Epithelial cell of proximal tubule (primary cell): ENCODE data around the gene EIF5A. TPM values are rescaled to one million over a fixed set of nuclear protein-coding genes. Genes with fewer than 3 reads are reported as not detected.

Source experiments
- DNase-seq: peaks from one replicate; pipeline ENCODE4 v3.0.0-alpha.2; 2011; ENCODE audit warnings: low read depth
- H3K4me3 ChIP-seq: 2 replicates; pipeline ENCODE4 v1.5.1; 2011; ENCODE audit warnings: low read depth, mild to moderate bottlenecking, low read length
- total RNA-seq: library from RNA; depleted of rRNA; stranded (reverse); fragments of >200 nt; gene quantifications from 2 replicates; pipeline ENCODE4 v1.2.3, GENCODE V29; 2015
- TF ChIP-seq, protein P1 (sequence below): conservative IDR thresholded peaks from 2 replicates; pipeline ENCODE4 v1.5.1; 2012; ENCODE audit warnings: low read depth, mild to moderate bottlenecking, low read length

EIF5A gene
- total RNA-seq, 1 donor from 2014 or later: 353 TPM

DNA sequence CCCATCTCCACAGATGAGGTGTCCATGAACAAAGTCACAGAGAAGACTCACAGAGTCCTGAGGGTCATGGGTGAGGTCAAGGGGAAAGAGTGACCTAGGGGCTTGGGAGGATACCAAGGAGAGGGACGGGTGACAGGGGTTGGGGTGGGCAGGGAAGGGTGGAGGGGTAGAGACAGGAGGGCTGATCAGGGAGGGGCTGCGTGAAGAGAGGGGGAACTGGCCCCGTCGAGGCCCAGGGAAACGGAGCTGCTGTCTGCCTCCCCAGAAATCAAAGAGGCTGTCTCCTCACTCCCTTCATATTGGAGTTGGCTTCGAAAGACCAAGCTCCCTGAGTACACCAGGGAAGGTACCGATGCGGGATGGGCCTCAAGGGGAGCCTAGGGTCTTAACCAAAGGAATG is 48.1 kb downstream of the EIF5A start:
- no peak for DNase-seq
- no peak overlapping the region for H3K4me3 ChIP-seq
- TF ChIP-seq, protein P1, sequence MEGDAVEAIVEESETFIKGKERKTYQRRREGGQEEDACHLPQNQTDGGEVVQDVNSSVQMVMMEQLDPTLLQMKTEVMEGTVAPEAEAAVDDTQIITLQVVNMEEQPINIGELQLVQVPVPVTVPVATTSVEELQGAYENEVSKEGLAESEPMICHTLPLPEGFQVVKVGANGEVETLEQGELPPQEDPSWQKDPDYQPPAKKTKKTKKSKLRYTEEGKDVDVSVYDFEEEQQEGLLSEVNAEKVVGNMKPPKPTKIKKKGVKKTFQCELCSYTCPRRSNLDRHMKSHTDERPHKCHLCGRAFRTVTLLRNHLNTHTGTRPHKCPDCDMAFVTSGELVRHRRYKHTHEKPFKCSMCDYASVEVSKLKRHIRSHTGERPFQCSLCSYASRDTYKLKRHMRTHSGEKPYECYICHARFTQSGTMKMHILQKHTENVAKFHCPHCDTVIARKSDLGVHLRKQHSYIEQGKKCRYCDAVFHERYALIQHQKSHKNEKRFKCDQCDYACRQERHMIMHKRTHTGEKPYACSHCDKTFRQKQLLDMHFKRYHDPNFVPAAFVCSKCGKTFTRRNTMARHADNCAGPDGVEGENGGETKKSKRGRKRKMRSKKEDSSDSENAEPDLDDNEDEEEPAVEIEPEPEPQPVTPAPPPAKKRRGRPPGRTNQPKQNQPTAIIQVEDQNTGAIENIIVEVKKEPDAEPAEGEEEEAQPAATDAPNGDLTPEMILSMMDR: no peak

DNA sequence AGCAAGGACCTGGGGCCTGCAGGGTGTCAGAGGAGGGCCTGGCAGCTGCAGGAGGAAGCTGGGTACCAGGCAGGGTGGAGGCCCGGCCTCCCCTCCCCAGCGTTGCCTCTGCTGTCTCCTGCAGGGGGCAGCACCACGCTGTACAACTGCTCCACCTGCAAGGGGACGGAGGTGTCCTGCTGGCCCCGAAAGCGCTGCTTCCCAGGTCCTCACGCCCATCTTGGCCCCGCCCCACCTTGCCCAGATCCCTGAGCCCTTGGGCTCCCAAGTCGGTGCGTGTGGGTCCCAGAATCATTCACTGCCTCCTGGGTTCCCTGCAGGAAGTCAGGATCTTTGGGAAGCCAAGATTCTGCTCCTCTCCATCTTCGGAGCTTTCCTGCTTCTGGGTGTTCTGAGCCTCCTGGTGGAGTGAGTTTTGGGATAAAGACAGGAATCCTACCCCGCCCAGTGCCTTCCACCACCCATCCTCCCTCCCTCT is 48.7 kb downstream of the EIF5A start:
- DNase-seq: no peak
- no peak overlapping the region for H3K4me3 ChIP-seq
- TF ChIP-seq, protein P1: peak; percentile 88

DNA sequence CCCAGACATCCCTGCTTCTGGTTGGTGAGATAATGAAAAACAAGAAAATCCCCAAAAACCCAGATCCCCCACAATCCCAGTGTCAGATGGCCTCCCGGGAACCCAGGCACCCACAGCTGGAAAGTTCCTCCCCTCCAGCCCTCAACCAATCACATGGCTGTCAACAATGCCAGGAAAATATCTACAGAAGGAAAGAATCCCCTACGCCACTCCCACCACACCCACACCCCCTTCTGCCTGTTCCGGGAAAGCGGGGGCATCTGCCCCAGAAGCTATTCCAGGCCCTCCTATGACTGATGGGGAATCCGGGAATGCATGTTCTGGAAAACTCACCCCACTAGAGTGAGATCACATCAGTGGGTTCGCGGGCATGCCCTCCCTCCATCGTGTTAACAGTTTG is 49.3 kb downstream of the EIF5A start:
- no peak overlapping the region for H3K4me3 ChIP-seq
- DNase-seq: no peak
- TF ChIP-seq, protein P1: no peak

DNA sequence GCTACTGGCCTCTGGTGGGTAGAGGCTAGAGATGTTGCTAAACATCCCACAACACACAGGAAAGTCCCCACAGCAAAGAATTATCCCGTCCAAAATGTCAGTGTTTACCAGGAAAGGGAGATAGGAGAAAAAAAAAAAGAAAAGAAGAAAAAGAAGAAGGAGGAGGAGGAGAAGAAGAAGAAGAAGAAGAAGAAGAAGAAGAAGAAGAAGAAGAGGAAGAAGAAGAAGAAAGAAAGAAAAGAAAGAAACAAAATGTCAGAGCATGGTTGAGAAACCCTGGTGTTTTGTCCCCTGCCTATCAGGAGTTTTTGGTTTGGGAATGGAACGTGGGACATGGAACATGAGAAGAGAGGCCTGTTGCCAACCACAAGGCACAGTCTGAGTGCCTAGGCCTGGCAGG is 50.0 kb downstream of the EIF5A start:
- no peak overlapping the region for H3K4me3 ChIP-seq
- TF ChIP-seq, protein P1: no peak
- DNase-seq: no peak

DNA sequence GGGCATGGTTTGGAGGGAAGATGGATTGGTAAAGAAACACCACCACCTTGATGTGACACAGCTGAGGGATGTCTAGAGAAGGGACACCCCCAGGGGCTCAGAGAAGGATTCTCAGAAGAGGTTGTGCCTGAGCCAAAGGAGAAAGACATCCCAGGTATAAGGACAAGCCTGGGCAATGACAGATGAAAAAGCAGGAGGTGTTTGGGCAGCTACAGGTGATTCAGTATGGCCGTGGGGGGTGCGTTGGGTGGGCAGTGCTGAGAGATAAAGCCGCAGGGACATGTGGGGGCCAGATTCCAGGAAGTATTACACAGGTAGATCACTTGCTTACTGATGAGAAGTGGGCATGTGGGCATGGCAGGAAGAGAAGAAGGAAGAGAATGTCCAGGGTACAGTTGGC is 54.5 kb downstream of the EIF5A start:
- H3K4me3 ChIP-seq: no peak overlapping the region
- TF ChIP-seq, protein P1: no peak
- DNase-seq: no peak

Other genes starting within 250 kb of the EIF5A start
- not detected in 2 replicates for gene CLEC10A, start 227.4 kb upstream of the EIF5A start, total RNA-seq
- not detected in 2 replicates for gene ASGR2, start 192.8 kb upstream of the EIF5A start, total RNA-seq
- 0.72 and 5.1 TPM in 2 replicates for gene ASGR1, start 128.3 kb upstream of the EIF5A start, total RNA-seq
- 2.6 and 7.8 TPM in 2 replicates for gene DLG4, start 87.8 kb upstream of the EIF5A start, total RNA-seq
- 320 and 573 TPM in 2 replicates for gene ACADVL, start 87.7 kb upstream of the EIF5A start, total RNA-seq
- gene DVL2, start 73.1 kb upstream of the EIF5A start, total RNA-seq: 46.5 and 68.0 TPM in 2 replicates
- gene PHF23, start 68.2 kb upstream of the EIF5A start, total RNA-seq: 27.1 and 42.8 TPM in 2 replicates
- 298 and 570 TPM in 2 replicates for gene GABARAP, start 65.2 kb upstream of the EIF5A start, total RNA-seq
- gene CTDNEP1, start 55.9 kb upstream of the EIF5A start, total RNA-seq: 36.4 and 58.5 TPM in 2 replicates
- gene ELP5, start 55.4 kb upstream of the EIF5A start, total RNA-seq: 37.0 and 54.8 TPM in 2 replicates
- gene CLDN7, start 45.1 kb upstream of the EIF5A start, total RNA-seq: 105 and 200 TPM in 2 replicates
- 0.23 and 0.36 TPM in 2 replicates for gene SLC2A4, start 25.9 kb upstream of the EIF5A start, total RNA-seq
- gene YBX2, start 13.0 kb upstream of the EIF5A start, total RNA-seq: 0.14 and 0.35 TPM in 2 replicates
- gene GPS2, start 7.7 kb downstream of the EIF5A start, total RNA-seq: 91.5 and 104 TPM in 2 replicates
- 13.4 and 19.3 TPM in 2 replicates for gene NEURL4, start 21.7 kb downstream of the EIF5A start, total RNA-seq
- gene ACAP1, start 28.9 kb downstream of the EIF5A start, total RNA-seq: 0.81 and 1.4 TPM in 2 replicates
- 9.8 and 12.3 TPM in 2 replicates for gene KCTD11, start 44.5 kb downstream of the EIF5A start, total RNA-seq
- gene TMEM95, start 47.5 kb downstream of the EIF5A start, total RNA-seq: not detected in 2 replicates
- gene TNK1, start 73.5 kb downstream of the EIF5A start, total RNA-seq: 5.4 and 7.3 TPM in 2 replicates
- 33.0 and 59.0 TPM in 2 replicates for gene PLSCR3, start 86.9 kb downstream of the EIF5A start, total RNA-seq
- 134 and 163 TPM in 2 replicates for gene TMEM256, start 96.5 kb downstream of the EIF5A start, total RNA-seq
- 2.5 and 10.3 TPM in 2 replicates for gene NLGN2, start 100.2 kb downstream of the EIF5A start, total RNA-seq
- gene SPEM1, start 112.7 kb downstream of the EIF5A start, total RNA-seq: not detected in 2 replicates
- not detected in 2 replicates for gene SPEM2, start 118.0 kb downstream of the EIF5A start, total RNA-seq
- gene SPEM3, start 121.2 kb downstream of the EIF5A start, total RNA-seq: not detected in 2 replicates
- gene TMEM102, start 127.8 kb downstream of the EIF5A start, total RNA-seq: 24.6 and 25.0 TPM in 2 replicates
- 0.51 and 11.5 TPM in 2 replicates for gene FGF11, start 131.9 kb downstream of the EIF5A start, total RNA-seq
- gene CHRNB1, start 137.4 kb downstream of the EIF5A start, total RNA-seq: 21.3 and 30.7 TPM in 2 replicates
- 17.9 and 24.6 TPM in 2 replicates for gene ZBTB4, start 172.0 kb downstream of the EIF5A start, total RNA-seq
- gene SLC35G6, start 173.8 kb downstream of the EIF5A start, total RNA-seq: not detected in 2 replicates
- 30.3 and 30.5 TPM in 2 replicates for gene POLR2A, start 176.7 kb downstream of the EIF5A start, total RNA-seq
- 25.2 and 31.8 TPM in 2 replicates for gene TNFSF12, start 241.4 kb downstream of the EIF5A start, total RNA-seq